Forelimb muscle (tissue), 1 donor: ENCODE measurements around the gene RGP1. TPM values are rescaled to one million over a fixed set of nuclear protein-coding genes. Genes with fewer than 3 reads are reported as not detected.

Experiments used
- DNase-seq: peaks from one replicate; pipeline ENCODE4 v3.0.0-alpha.2; 2013; ENCODE audit warnings: low read depth
- polyA plus RNA-seq: library from polyadenylated mRNA; unstranded; fragments of 120-200 nt; gene quantifications from one replicate; pipeline ENCODE4 v1.2.1, GENCODE V29; 2013; ENCODE audit not compliant: insufficient read length

Gene RGP1
- polyA plus RNA-seq, 1 donor: 17.9 TPM

GRCh38 chr9:35743880-35744518, 5.1 kb upstream of the RGP1 start:
- no peak for DNase-seq

DNA sequence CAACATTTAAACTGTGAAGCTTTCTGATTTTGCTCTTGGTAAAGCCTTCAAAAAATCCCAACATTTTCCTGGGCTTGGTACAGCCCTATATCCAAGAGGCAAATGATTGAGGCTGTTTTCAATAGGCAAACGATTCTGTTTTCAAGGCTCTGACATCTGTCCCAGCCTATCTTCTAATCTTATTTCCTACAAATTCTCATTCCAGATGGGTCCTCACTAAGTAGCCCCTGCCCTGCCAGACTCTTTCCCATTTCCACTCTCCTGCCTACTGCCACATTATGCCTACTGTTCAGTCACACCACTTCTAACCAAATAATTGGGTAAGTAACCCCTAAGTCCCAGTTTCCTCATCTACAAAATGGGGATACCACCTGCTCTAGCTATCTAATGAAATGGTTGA, 3.5 kb upstream of the RGP1 start:
- no peak for DNase-seq

DNA sequence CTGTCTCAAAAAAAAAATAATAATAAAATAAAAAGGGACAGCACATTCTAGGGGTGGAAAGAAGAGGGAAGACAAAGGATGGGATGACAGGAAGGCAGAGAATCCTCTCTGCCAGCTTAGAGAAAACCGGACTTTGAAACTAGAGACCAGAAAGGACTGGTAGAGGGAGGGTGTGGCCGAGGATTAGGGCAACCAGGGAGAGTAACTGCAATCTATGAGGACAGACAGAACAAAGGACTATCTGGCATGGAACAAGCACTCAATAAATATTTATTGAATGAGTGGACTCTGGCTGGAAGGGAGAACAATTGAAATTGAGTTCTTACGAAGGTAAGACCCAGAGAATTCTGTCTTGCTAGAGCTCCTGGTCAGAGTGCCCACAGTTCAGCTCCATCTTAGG, 2.5 kb upstream of the RGP1 start:
- DNase-seq: no peak

DNA sequence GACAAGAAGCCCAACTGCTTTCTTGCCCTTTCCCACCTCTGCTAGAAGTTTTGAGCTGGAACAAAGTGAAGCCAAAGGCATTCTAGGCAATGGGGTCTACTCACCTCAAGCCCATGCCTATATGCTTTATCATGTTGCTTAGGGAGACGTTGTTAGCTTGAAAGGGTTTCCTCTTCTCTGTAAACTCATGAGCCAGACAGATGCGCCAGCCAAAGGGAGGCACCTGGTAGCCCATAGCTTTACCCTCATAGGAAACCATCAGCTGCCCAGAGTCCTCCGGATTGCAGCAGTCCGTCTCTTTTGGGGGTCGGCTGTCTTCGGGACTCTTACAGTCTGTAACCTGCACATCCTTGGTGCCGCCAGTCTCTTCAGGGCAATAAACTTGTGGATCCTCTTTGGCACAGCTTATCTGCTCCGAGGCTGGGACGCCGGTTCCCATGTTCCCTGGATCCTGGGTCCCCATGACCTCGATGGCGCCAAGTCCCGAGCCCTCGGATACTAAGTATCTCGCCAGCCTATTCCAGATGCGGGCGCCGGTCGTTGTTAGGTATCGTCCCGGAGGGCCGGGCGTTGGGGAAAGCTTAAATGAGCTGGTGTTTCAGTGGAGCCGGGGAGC, 737 bp upstream of the RGP1 start:
- DNase-seq: no peak

GRCh38 chr9:35749515-35750255, 598 bp downstream of the RGP1 start:
- DNase-seq: no peak

DNA sequence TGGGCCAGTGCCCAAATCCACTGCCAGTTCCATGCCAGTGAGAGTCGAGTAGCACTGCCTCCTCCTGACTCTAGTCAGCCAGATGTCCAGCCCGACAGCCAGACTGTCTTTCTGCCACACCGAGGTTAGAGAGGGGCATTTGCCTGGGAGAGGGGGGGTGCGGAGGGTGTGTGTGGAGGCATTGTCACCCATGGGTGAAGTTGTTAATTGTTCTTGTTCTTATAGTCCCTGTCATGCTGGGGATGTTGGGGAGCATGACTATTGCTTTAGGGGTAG, 1.1 kb downstream of the RGP1 start:
- DNase-seq: no peak

DNA sequence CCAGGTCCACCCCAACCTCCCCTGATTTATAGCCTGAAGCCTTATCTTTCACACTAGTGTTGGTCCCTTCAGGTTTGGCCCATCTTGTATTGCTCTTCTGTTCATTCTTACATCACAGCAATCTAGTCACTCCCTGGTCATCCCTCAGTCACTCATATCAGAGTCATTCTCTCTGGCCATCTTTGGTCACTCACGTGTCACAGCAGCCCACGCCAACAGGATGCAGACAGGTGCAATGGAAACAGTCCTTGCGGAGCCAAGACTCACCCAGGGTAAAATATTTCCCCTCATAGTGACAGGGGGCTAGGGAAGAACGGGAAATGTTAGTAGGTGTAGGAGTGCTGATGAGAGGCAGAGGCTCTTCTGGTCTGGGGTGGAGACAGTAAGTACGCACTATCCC, 4.4 kb downstream of the RGP1 start:
- DNase-seq: no peak

DNA sequence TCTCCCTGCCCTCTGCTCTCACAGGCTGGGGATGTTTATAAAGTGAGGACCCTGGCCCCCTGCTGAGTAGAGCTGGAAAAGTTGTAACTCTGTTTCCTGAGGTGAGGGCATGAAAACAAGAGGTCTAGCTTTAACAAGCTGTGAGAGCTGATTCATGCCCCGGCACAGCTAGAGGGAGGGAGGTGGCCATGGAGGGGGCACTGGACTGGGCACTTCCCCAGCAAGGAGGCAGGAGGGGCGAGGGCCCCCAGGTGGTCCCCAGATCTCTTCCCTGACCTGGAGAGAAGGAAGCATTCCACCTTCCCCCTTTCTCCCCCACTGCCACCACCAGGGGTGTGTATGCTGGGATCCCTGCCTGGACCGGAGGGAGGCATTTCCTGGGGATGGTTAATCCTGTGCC, 5.2 kb downstream of the RGP1 start, which contains the start of gene MSMP:
Gene MSMP (minus strand): TSS at position 13 of the 400 bp plus-strand sequence. CDS start 147 bp downstream, outside the sequence.
- no peak for DNase-seq

GRCh38 chr9:35755071-35755470, 6.0 kb downstream of the RGP1 start:
- no peak for DNase-seq

DNA sequence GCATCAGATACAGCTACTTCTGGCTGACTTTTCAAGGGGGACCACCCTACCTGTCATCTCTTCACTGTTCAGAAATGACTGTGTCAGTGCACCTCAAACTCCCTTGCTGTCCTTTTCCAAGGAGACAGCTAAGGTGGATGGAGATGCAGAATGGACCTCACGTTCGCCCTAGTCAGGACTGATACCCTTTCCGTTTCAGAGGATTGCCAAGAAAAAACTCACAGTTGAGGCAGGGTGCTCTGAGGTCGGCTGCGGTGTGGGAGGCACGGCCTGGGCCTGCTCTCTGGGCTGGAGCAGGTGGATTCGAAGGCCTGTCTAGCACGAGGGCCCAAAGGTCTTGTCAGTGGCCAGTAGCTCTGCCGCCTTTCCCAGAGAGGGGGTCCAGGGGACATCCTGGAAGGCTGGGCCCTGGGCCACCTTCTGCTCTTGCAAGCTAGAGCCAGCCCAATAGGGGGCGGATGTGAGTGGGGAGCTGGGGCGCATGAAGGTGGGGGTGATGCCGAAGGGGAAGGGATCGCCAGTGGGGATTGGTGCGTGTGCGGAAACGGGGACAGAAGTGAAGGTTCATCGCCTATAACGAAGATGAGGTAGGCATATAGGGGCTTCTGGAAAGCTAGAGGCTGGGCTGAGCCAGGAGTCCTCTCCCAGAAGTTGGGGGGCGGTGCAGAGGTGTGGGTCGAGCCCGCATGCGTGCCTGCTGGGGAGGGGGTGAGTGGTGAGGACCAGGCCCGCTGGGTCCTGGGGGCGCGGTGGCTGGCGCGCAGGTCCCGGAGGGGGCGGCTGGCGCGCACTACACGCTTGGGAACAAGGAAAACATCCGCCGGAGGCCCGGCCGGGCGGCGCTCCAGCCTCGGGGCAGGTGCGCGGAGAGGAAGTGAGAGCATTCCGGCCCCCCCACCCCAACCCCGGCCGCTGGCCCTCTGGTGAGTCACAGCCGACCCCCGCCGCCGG, 7.5 kb downstream of the RGP1 start:
- DNase-seq: no peak

DNA sequence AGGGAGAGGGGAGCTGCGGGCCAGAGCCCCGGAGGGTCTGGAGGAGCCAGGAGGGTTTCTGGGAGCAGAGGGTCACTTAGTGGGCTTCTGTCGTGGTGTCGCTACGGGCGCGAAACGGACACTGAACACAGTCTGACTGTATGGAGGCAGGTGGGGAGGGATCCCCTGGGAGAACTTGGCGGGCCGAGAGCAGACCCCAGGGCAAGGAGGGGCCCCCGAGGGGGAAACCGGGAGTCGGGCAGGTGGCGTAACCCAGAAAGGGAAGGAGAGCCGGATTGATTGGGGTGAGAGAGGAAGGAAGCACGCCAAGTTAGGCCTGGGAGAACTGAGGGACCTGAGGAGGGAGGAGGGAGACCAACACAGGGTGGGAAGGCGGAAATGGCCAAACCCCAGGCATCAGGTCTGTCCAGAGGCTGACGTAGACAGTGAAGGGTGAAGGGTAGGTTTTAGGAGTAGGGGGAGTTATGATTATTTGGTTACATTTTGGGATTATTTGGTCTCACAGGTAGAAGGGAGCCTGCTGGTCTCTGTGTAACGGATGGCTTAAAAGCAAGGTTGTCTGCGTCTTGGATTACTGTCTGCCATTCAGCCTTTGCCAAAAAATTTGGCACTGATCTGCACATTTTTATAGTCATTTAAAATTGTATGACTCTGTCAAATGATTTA, 8.3 kb downstream of the RGP1 start:
- no peak for DNase-seq

GRCh38 chr9:35757892-35758275, 8.8 kb downstream of the RGP1 start:
- DNase-seq: no peak

DNA sequence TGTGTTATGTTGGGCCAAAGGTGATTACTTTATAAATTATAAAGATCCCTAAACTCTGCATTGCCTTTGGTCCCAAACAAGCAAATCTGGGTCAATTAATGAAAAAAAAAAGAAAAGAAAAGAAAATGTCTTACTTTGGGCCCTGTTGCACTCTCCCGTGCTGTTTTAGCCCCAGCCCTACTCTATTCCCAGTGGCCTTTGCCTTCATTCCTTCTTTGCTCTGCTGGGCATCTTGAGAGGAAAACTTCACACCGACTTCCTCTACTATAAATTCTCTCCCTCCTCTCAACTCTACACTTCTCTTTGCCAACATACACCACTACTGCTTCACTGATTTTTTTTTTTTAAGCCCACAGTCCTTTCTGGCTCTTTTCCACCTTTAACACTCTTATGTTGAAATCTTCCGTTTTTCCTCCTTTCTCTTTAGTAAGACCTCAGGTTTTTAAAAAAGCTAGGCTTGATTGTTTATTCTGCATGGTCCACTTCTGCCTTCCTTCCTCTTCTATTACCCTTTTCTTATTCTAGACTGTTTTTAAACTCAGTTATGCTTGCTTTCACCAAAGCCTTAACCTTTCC, 9.5 kb downstream of the RGP1 start:
- no peak for DNase-seq

DNA sequence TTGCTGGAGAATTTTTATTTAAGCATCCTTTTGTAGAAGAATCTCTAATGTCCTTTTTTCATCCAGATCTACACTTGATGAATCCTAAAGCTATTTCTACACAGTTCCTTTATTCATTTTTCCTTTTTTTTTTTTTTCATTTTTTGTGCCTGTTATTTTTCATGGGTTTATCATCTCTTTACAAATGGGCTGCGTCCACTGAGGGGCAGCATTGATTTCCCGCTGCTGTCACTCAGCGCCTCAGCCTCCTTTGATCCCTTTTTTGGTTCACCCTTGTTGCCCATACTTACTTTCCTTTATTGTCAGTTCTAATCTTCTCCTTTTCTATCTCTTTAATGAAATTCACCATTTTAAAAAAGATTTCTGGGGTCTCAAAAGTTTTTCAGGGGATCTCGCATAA, 10.7 kb downstream of the RGP1 start:
- no peak for DNase-seq

- DNase-seq: no peak
These were observed 11.6 kb downstream of the RGP1 start for GRCh38 chr9:35760651-35761050.

- no peak for DNase-seq
These were observed 14.1 kb downstream of the RGP1 start for GRCh38 chr9:35763181-35763580.

- no peak for DNase-seq
These were observed 14.7 kb downstream of the RGP1 start for GRCh38 chr9:35763803-35764202.

DNA sequence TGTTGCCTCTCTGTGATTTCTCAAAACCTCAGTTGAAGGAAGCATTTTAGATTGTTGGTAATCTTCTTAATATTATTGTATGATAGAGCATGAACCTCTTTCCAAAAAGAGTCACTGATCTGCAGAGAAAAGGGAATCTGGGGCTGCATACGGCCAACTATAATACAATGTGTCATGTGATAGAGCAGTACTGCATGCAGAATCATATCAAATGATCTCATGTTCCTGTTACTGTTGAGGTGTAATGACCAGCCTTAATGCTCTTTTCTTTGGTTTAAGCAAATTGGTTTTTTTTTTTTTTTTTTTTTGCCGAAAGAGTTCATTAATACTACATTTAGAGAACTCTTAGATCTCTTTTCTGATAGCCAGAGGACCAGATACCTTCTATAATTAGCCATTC, 17.9 kb downstream of the RGP1 start:
- DNase-seq: no peak

DNA sequence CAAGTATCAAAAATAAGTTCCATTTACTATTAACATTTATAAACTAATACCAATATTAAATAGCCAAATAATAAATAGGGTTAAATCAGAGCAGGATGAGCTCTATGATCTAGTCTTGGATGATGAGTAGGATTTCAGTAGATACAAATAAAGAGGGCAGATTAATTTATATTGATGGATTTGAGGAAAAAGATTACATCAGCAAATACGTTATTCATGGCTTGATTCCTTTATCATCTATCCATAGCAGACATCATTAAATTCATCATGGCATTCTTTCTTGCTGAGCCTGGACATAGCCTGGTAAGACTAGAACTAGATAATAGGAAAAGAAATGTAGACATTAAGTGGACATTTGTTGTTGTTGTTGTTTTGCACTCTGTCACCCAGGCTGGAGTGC, 18.4 kb downstream of the RGP1 start:
- no peak for DNase-seq

DNA sequence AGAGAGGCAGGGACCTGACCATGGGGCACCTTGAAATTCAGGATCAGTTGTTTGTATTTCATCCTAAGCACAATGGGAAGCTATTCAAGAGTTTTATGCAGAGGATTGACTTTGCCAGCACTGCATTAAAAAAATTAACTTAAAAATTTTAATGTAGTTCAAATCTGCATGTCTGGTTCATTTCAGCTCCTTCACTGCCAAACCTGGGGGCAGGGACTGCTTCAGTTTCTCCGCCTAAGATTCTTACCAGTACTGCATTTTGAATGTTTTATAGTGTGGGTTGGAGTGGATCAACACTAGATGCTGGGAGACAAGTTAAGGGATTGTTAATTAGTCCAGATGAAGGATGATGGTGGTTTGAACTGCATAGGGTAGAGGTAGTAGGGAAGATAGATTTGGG, 20.7 kb downstream of the RGP1 start:
- DNase-seq: no peak

GRCh38 chr9:35771075-35771433, 22.0 kb downstream of the RGP1 start:
- DNase-seq: no peak
